Osteoblast (primary cell): ENCODE data around the gene STX1B. TPM values are rescaled to one million over a fixed set of nuclear protein-coding genes. Genes with fewer than 3 reads are reported as not detected.

Experiments used
- DNase-seq: peaks from one replicate; pipeline ENCODE4 v3.0.0; 2011; ENCODE audit warnings: low spot score, mixed read lengths; ENCODE audit not compliant: insufficient read length; ENCODE audit errors: missing footprints
- H2AFZ ChIP-seq: 2 replicates; pipeline ENCODE4 v1.6.0; 2011; ENCODE audit warnings: mild to moderate bottlenecking, low read length
- H3K27ac ChIP-seq: 2 replicates; pipeline ENCODE4 v1.5.1; 2011; ENCODE audit warnings: mild to moderate bottlenecking, low read depth, low read length, moderate library complexity
- H3K27me3 ChIP-seq: 2 replicates; pipeline ENCODE4 v1.6.0; 2012; ENCODE audit warnings: mild to moderate bottlenecking, control low read depth, inconsistent platforms, low read length, moderate library complexity; ENCODE audit not compliant: insufficient read depth
- H3K36me3 ChIP-seq: 2 replicates; pipeline ENCODE4 v1.5.1; 2011; ENCODE audit warnings: mild to moderate bottlenecking, low read length, control low read depth, moderate library complexity; ENCODE audit not compliant: insufficient read depth
- H3K4me1 ChIP-seq: 2 replicates; pipeline ENCODE4 v1.5.1; 2011; ENCODE audit warnings: mild to moderate bottlenecking, low read length, control low read depth, moderate library complexity; ENCODE audit not compliant: insufficient read depth
- H3K4me2 ChIP-seq: 2 replicates; pipeline ENCODE4 v1.6.0; 2011; ENCODE audit warnings: mild to moderate bottlenecking, low read length; ENCODE audit not compliant: insufficient read depth
- H3K4me3 ChIP-seq: fragments of 200-600 bp; sonication (generic); 3 replicates; pipeline ENCODE4 v1.5.1; 2012; ENCODE audit warnings: mild to moderate bottlenecking, low read length, inconsistent platforms; ENCODE audit not compliant: insufficient read depth
- H3K79me2 ChIP-seq: 2 replicates; pipeline ENCODE4 v1.6.0; 2012; ENCODE audit warnings: mild to moderate bottlenecking, low read length, control low read depth, inconsistent platforms; ENCODE audit not compliant: insufficient read depth
- H3K9me3 ChIP-seq: 2 replicates; pipeline ENCODE4 v1.5.1; 2011; ENCODE audit warnings: low read depth, low read length, control low read depth
- H4K20me1 ChIP-seq: 2 replicates; pipeline ENCODE4 v1.6.0; 2012; ENCODE audit warnings: mild to moderate bottlenecking, low read length, control low read depth; ENCODE audit not compliant: insufficient read depth
- CTCF ChIP-seq: IDR thresholded peaks from 2 replicates; pipeline ENCODE4 v1.5.1; 2011; ENCODE audit warnings: mild to moderate bottlenecking, low read depth, low read length, moderate library complexity; ENCODE audit errors: extremely low read depth
- total RNA-seq: library from RNA; depleted of rRNA; stranded (reverse); fragments of >200 nt; gene quantifications from 2 replicates; pipeline ENCODE4 v1.2.3, GENCODE V29; 2012

STX1B gene
- total RNA-seq, 1 donor = 0.72 TPM

- Histone ChIP-seq H3K4me2 (no peak overlapping the region), H3K4me3 (no peak overlapping the region), H3K27me3 (peaks cover under 1% of the 10 kb centered on the region), H3K27ac (no peak overlapping the region), H3K79me2 (no peaks in the 10 kb centered on the region), H3K4me1 (peaks cover 31% of the 10 kb centered on the region), H3K9me3 (no peaks in the 10 kb centered on the region), H4K20me1 (no peaks in the 10 kb centered on the region), H3K36me3 (no peaks in the 10 kb centered on the region), H2AFZ (no peak overlapping the region)
- peak; percentile 76 for DNase-seq
- no peak for TF ChIP-seq CTCF
Observed at GRCh38 chr16:31006086-31006385, 4.4 kb downstream of the STX1B start.

GRCh38 chr16:31005350-31006085 is 4.9 kb downstream of the STX1B start:
- no peak overlapping the region for H2AFZ ChIP-seq
- no peak for TF ChIP-seq CTCF
- H3K4me3 ChIP-seq = no peak overlapping the region
- H3K4me1 ChIP-seq = peaks cover 28% of the 10 kb centered on the region
- no peaks in the 10 kb centered on the region for H4K20me1 ChIP-seq
- no peaks in the 10 kb centered on the region for H3K36me3 ChIP-seq
- H3K27me3 ChIP-seq = no peaks in the 10 kb centered on the region
- no peaks in the 10 kb centered on the region for H3K79me2 ChIP-seq
- no peak overlapping the region for H3K27ac ChIP-seq
- no peak overlapping the region for H3K4me2 ChIP-seq
- peak; percentile 86 for DNase-seq
- no peaks in the 10 kb centered on the region for H3K9me3 ChIP-seq

- peak; percentile 21 for DNase-seq
- no peak for TF ChIP-seq CTCF
Observed at GRCh38 chr16:31004658-31005057, 5.8 kb downstream of the STX1B start.

GRCh38 chr16:31003744-31004143 is 6.7 kb downstream of the STX1B start:
- Histone ChIP-seq H3K27ac (no peak overlapping the region), H2AFZ (no peak overlapping the region), H3K79me2 (no peaks in the 10 kb centered on the region)

More at GRCh38 chr16:31004658-31005057, 5.8 kb downstream of the STX1B start:
- no peaks in the 10 kb centered on the region for H3K9me3 ChIP-seq
- H3K27ac ChIP-seq = no peak overlapping the region
- no peaks in the 10 kb centered on the region for H3K27me3 ChIP-seq
- peaks cover 26% of the 10 kb centered on the region for H3K4me1 ChIP-seq
- no peaks in the 10 kb centered on the region for H4K20me1 ChIP-seq
- no peak overlapping the region for H2AFZ ChIP-seq
- H3K36me3 ChIP-seq = no peaks in the 10 kb centered on the region
- H3K79me2 ChIP-seq = no peaks in the 10 kb centered on the region
- H3K4me3 ChIP-seq = no peak overlapping the region
- no peak overlapping the region for H3K4me2 ChIP-seq

More at GRCh38 chr16:31003744-31004143, 6.7 kb downstream of the STX1B start:
- H3K9me3 ChIP-seq = no peaks in the 10 kb centered on the region
- peaks cover 30% of the 10 kb centered on the region for H3K4me1 ChIP-seq
- no peaks in the 10 kb centered on the region for H3K36me3 ChIP-seq
- no peak overlapping the region for H3K4me3 ChIP-seq
- H4K20me1 ChIP-seq = no peaks in the 10 kb centered on the region
- H3K27me3 ChIP-seq = no peaks in the 10 kb centered on the region
- no peak overlapping the region for H3K4me2 ChIP-seq
- no peak for TF ChIP-seq CTCF
- peak; percentile 85 for DNase-seq
